Measurements from ENCODE around the gene SIPA1.

The SIPA1 gene

GRCh38 chr11:65696802-65697552, 59.1 kb downstream of the SIPA1 start:
- Mint-ChIP-seq H3K9me3 (no peaks in the 10 kb centered on the region), H3K4me3 (no peak overlapping the region), H3K27ac (no peak overlapping the region), H3K36me3 (no peaks in the 10 kb centered on the region), H3K4me1 (peaks cover 0 to 4% of the 10 kb centered on the region in 2 donors), H3K27me3 (no peaks in the 10 kb centered on the region)
- ATAC-seq (replicated peaks) (no peak), DNase-seq (no peak)

DNA sequence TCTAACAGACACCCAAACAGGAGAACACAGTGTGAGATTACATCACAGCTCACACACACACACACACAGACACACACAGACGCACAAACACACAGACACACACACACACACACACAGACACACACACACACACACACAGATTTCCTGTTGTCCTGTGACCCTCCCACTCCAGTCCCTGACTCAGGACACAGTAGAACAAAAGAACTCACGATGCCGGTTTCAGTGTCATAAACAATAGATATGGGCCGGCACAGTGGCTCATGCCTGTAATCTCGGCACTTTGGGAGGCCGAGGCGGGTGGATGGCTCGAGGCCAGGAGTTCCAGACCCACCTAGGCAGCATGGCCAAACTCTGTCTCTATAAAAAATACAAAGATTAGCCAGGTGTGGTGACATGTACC, 60.3 kb downstream of the SIPA1 start:
- no peak overlapping the region for H3K27ac Mint-ChIP-seq
- no peak for ATAC-seq (replicated peaks)
- no peak for DNase-seq
- no peaks in the 10 kb centered on the region for H3K9me3 Mint-ChIP-seq
- peaks cover 0 to 4% of the 10 kb centered on the region in 2 donors for H3K4me1 Mint-ChIP-seq
- H3K27me3 Mint-ChIP-seq: no peaks in the 10 kb centered on the region
- H3K4me3 Mint-ChIP-seq: no peak overlapping the region
- no peaks in the 10 kb centered on the region for H3K36me3 Mint-ChIP-seq

GRCh38 chr11:65699306-65699705, 61.4 kb downstream of the SIPA1 start:
- H3K9me3 Mint-ChIP-seq: no peaks in the 10 kb centered on the region
- H3K36me3 Mint-ChIP-seq: no peaks in the 10 kb centered on the region
- peaks cover 0 to 4% of the 10 kb centered on the region in 2 donors for H3K4me1 Mint-ChIP-seq
- no peaks in the 10 kb centered on the region for H3K27me3 Mint-ChIP-seq
- no peak for DNase-seq
- ATAC-seq (replicated peaks): no peak
- H3K27ac Mint-ChIP-seq: no peak overlapping the region
- H3K4me3 Mint-ChIP-seq: no peak overlapping the region

- no peaks in the 10 kb centered on the region for H3K9me3 Mint-ChIP-seq
- ATAC-seq (replicated peaks): peak; percentile 69 to 85
These were observed 62.5 kb downstream of the SIPA1 start for GRCh38 chr11:65700399-65700798.

More at GRCh38 chr11:65700399-65700798, 62.5 kb downstream of the SIPA1 start:
- Mint-ChIP-seq H3K27me3 (no peaks in the 10 kb centered on the region), H3K27ac (no peak overlapping the region), H3K4me1 (peaks cover 0 to 4% of the 10 kb centered on the region in 2 donors), H3K4me3 (no peak overlapping the region), H3K36me3 (no peaks in the 10 kb centered on the region)
- no peak for DNase-seq
